Fibroblast of lung (primary cell): ENCODE data around the gene NFE2L1. TPM values are rescaled to one million over a fixed set of nuclear protein-coding genes. Genes with fewer than 3 reads are reported as not detected.
"Not testable (repeated sequence)": the region's sequence is repeated elsewhere in the genome, so short reads cannot be mapped to it uniquely, and the experiment has no call there.

Experiments
- DNase-seq, 2 donors: peaks; one replicate each; pipeline versions ENCODE4 v3.0.0 to v3.0.0-alpha.2; 2010; ENCODE audit warnings: low read depth in 2 of 2
- H2AFZ ChIP-seq: 2 replicates; pipeline ENCODE4 v1.5.1; 2012; ENCODE audit warnings: low read length, control low read depth, inconsistent platforms
- H3K27ac ChIP-seq: 2 replicates; pipeline ENCODE4 v1.5.1; 2011; ENCODE audit warnings: low read length, control low read depth; ENCODE audit not compliant: insufficient read depth
- H3K27me3 ChIP-seq: 2 replicates; pipeline ENCODE4 v1.5.1; 2011; ENCODE audit warnings: mild to moderate bottlenecking, low read length; ENCODE audit not compliant: control insufficient read depth, insufficient read depth
- H3K36me3 ChIP-seq: 2 replicates; pipeline ENCODE4 v1.5.1; 2011; ENCODE audit warnings: low read length; ENCODE audit not compliant: control insufficient read depth, insufficient read depth
- H3K4me1 ChIP-seq: 2 replicates; pipeline ENCODE4 v1.5.1; 2011; ENCODE audit warnings: low read length; ENCODE audit not compliant: control insufficient read depth, insufficient read depth; ENCODE audit errors: extremely low read depth
- H3K4me2 ChIP-seq: 2 replicates; pipeline ENCODE4 v1.5.1; 2011; ENCODE audit warnings: low read length, control low read depth; ENCODE audit not compliant: insufficient read depth; ENCODE audit errors: extremely low read depth
- H3K4me3 ChIP-seq, 4 experiments: fragments of 200-600 bp in 1 of 4; sonication (generic) in 1 of 4; replicated peaks in 1 of 4; 2 replicates each; pipeline ENCODE4 v1.5.1; 2011 to 2016; ENCODE audit warnings: low read length in 4 of 4, low read depth in 3 of 4, mild to moderate bottlenecking in 3 of 4, control low read depth in 2 of 4, inconsistent platforms in 1 of 4, mixed read lengths in 1 of 4; ENCODE audit not compliant: insufficient read depth in 1 of 4; ENCODE audit errors: control extremely low read depth in 1 of 4
- H3K79me2 ChIP-seq: 2 replicates; pipeline ENCODE4 v1.5.1; 2012; ENCODE audit warnings: mild to moderate bottlenecking, low read length, inconsistent platforms; ENCODE audit not compliant: control insufficient read depth, insufficient read depth
- H3K9ac ChIP-seq: 2 replicates; pipeline ENCODE4 v1.5.1; 2011; ENCODE audit warnings: mild to moderate bottlenecking, low read length, control low read depth; ENCODE audit not compliant: insufficient read depth
- H3K9me3 ChIP-seq: 2 replicates; pipeline ENCODE4 v1.5.1; 2012; ENCODE audit warnings: low read depth, low read length; ENCODE audit not compliant: control insufficient read depth, insufficient read depth
- H4K20me1 ChIP-seq: 2 replicates; pipeline ENCODE4 v1.5.1; 2011; ENCODE audit warnings: low read length; ENCODE audit not compliant: control insufficient read depth, insufficient read depth; ENCODE audit errors: extremely low read depth
- CTCF ChIP-seq, 2 donors: IDR thresholded peaks in 1 of 2; conservative IDR thresholded peaks in 1 of 2; 1 replicate in 1 of 2; 2 replicates in 1 of 2; pipeline ENCODE4 v1.5.1; 2011 to 2012; ENCODE audit warnings: low read length in 2 of 2, control low read depth in 1 of 2, inconsistent platforms in 1 of 2, low read depth in 1 of 2, mild to moderate bottlenecking in 1 of 2
- EZH2 ChIP-seq: IDR thresholded peaks from 2 replicates; pipeline ENCODE4 v1.5.1; 2012; ENCODE audit warnings: low read length, control low read depth, mild to moderate bottlenecking; ENCODE audit errors: missing control alignments
- polyA plus RNA-seq, 2 donors: library from polyadenylated mRNA; depleted of rRNA in 1 of 2; stranded (reverse) in 1 of 2; unstranded in 1 of 2; fragments of >200 nt; gene quantifications; 2 replicates each; pipeline ENCODE4 v1.2.1, GENCODE V29; 2011 to 2012; ENCODE audit warnings: missing spikeins in 1 of 2
- total RNA-seq: library from RNA; depleted of rRNA; stranded (reverse); fragments of >200 nt; gene quantifications from 2 replicates; pipeline ENCODE4 v1.2.1, GENCODE V29; 2014

The NFE2L1 gene
- total and polyA plus RNA-seq, 2 donors (not counting 1 experiment from before 2014, with no cell fraction given), result 162 to 200 TPM

- TF ChIP-seq EZH2 (no peak), CTCF (conservative IDR thresholded peaks at IDR 0.05 in 1 of 2, IDR thresholded peaks at IDR 0.05 in 1 of 2; ENCODE audit: low read depth in 1 of 2, low read length in 2 of 2) (peak; percentile 31 to 50)
- H4K20me1 ChIP-seq, result no peaks in the 10 kb centered on the region
- no peak overlapping the region for H2AFZ ChIP-seq
- H3K4me3 ChIP-seq, result no peak overlapping the region
- H3K27me3 ChIP-seq, result no peaks in the 10 kb centered on the region
- H3K9me3 ChIP-seq, result no peaks in the 10 kb centered on the region
- H3K9ac ChIP-seq, result no peak overlapping the region
- H3K27ac ChIP-seq, result peak overlapping the region; percentile 9
- H3K36me3 ChIP-seq, result peaks cover 5% of the 10 kb centered on the region
- H3K4me2 ChIP-seq, result no peak overlapping the region
- H3K4me1 ChIP-seq, result peaks cover 4% of the 10 kb centered on the region
- H3K79me2 ChIP-seq, result no peaks in the 10 kb centered on the region
- DNase-seq, result peak in 1 of 2 donors; percentile 49
Measured at GRCh38 chr17:48068491-48068961, 20.4 kb downstream of the NFE2L1 start.

- Histone ChIP-seq H3K9ac (no peak overlapping the region), H3K79me2 (no peaks in the 10 kb centered on the region), H3K27me3 (no peaks in the 10 kb centered on the region), H3K4me2 (no peak overlapping the region), H3K9me3 (no peaks in the 10 kb centered on the region), H3K4me1 (peaks cover 6% of the 10 kb centered on the region), H4K20me1 (no peaks in the 10 kb centered on the region), H2AFZ (no peak overlapping the region), H3K27ac (no peak overlapping the region), H3K36me3 (peaks cover 5% of the 10 kb centered on the region), H3K4me3 (no peak overlapping the region)
- DNase-seq, result no peak
- TF ChIP-seq CTCF (conservative IDR thresholded peaks at IDR 0.05 in 1 of 2, IDR thresholded peaks at IDR 0.05 in 1 of 2; ENCODE audit: low read depth in 1 of 2, low read length in 2 of 2) (no peak), EZH2 (no peak)
Measured at GRCh38 chr17:48070195-48070594, 22.0 kb downstream of the NFE2L1 start.

GRCh38 chr17:48071654-48072053 lies 23.5 kb downstream of the NFE2L1 start:
- H4K20me1 ChIP-seq, result no peaks in the 10 kb centered on the region
- H3K27me3 ChIP-seq, result no peaks in the 10 kb centered on the region
- H3K4me1 ChIP-seq, result peaks cover 6% of the 10 kb centered on the region
- no peaks in the 10 kb centered on the region for H3K9me3 ChIP-seq
- no peak overlapping the region for H2AFZ ChIP-seq
- no peak overlapping the region for H3K4me3 ChIP-seq
- H3K79me2 ChIP-seq, result peaks cover 1% of the 10 kb centered on the region
- H3K4me2 ChIP-seq, result no peak overlapping the region
- H3K27ac ChIP-seq, result no peak overlapping the region
- no peak for DNase-seq
- H3K36me3 ChIP-seq, result peaks cover 5% of the 10 kb centered on the region
- TF ChIP-seq CTCF (conservative IDR thresholded peaks at IDR 0.05 in 1 of 2, IDR thresholded peaks at IDR 0.05 in 1 of 2; ENCODE audit: low read depth in 1 of 2, low read length in 2 of 2), result no peak
- no peak for TF ChIP-seq EZH2
- no peak overlapping the region for H3K9ac ChIP-seq

GRCh38 chr17:48072811-48073210 lies 24.7 kb downstream of the NFE2L1 start:
- H3K36me3 ChIP-seq, H3K27ac ChIP-seq, H3K4me3 ChIP-seq, H3K9me3 ChIP-seq, H3K4me2 ChIP-seq, DNase-seq, H3K9ac ChIP-seq, H3K4me1 ChIP-seq, H4K20me1 ChIP-seq, H3K79me2 ChIP-seq, H3K27me3 ChIP-seq, H2AFZ ChIP-seq: not testable (repeated sequence)

- H3K9ac ChIP-seq, H3K4me1 ChIP-seq, H3K4me3 ChIP-seq, H2AFZ ChIP-seq, H3K4me2 ChIP-seq, H3K27me3 ChIP-seq, DNase-seq, H3K9me3 ChIP-seq, H3K79me2 ChIP-seq, H3K36me3 ChIP-seq, H4K20me1 ChIP-seq: not testable (repeated sequence)
- H3K27ac ChIP-seq, result peak overlapping the region; percentile 9
Measured at GRCh38 chr17:48073566-48074094, 25.5 kb downstream of the NFE2L1 start.
